ENCODE measurements around the gene CLPX. TPM values are rescaled to one million over a fixed set of nuclear protein-coding genes. Genes with fewer than 3 reads are reported as not detected.

CLPX gene
- total and polyA plus RNA-seq, 9 donors = 30.0 to 45.9 (median 39.9) TPM

DNA sequence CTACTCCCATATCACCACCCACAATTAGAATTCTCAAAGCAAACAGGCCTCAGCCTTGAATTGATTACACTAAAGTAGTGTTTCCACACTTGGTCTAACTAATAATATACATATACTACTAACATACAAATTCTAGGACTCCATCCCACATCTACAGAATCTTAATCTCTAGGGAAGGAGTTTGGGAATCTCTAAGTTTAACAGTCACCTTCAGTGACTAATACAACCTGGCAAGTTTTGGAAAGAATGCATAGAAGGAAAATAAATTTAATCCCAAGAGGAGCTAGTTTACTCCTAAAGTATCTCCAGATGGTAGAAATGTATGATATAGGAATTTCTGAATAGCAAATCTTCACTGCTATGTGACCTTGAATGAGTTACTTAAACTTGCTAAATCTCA, 9.1 kb downstream of the CLPX start:
- peak; percentile 64 for DNase-seq
- Histone ChIP-seq H3K4me1 (ENCODE audit: control insufficient read depth, insufficient read depth, low read length) (no peaks in the 10 kb centered on the region), H3K4me3 (ENCODE audit: low read length) (no peak overlapping the region), H3K27me3 (ENCODE audit: control insufficient read depth, insufficient read depth, low read length) (no peaks in the 10 kb centered on the region), H3K36me3 (ENCODE audit: control insufficient read depth, insufficient read depth, low read length) (peaks cover 35% of the 10 kb centered on the region), H3K27ac (ENCODE audit: low read length) (no peak overlapping the region), H3K9me3 (replicated peaks; ENCODE audit: control insufficient read depth, low read depth, low read length) (no peaks in the 10 kb centered on the region)

GRCh38 chr15:65175511-65175910, 9.6 kb downstream of the CLPX start:
- Histone ChIP-seq H3K27ac (ENCODE audit: low read length) (no peak overlapping the region), H3K9me3 (replicated peaks; ENCODE audit: control insufficient read depth, low read depth, low read length) (no peaks in the 10 kb centered on the region), H3K4me1 (ENCODE audit: control insufficient read depth, insufficient read depth, low read length) (no peaks in the 10 kb centered on the region), H3K4me3 (ENCODE audit: low read length) (no peak overlapping the region), H3K27me3 (ENCODE audit: control insufficient read depth, insufficient read depth, low read length) (no peaks in the 10 kb centered on the region), H3K36me3 (ENCODE audit: control insufficient read depth, insufficient read depth, low read length) (peaks cover 38% of the 10 kb centered on the region)
- no peak for DNase-seq
- 56% methylated on average over 2 of the region's 5 CpGs for WGBS (ENCODE audit: insufficient coverage)

- H3K36me3 ChIP-seq (ENCODE audit: control insufficient read depth, insufficient read depth, low read length) = peaks cover 44% of the 10 kb centered on the region
- H3K4me3 ChIP-seq (ENCODE audit: low read length) = no peak overlapping the region
- H3K27me3 ChIP-seq (ENCODE audit: control insufficient read depth, insufficient read depth, low read length) = no peaks in the 10 kb centered on the region
- no CpG with 5 or more reads among the region's 5 CpGs for WGBS (ENCODE audit: insufficient coverage)
- H3K4me1 ChIP-seq (ENCODE audit: control insufficient read depth, insufficient read depth, low read length) = no peaks in the 10 kb centered on the region
- H3K9me3 ChIP-seq (replicated peaks; ENCODE audit: control insufficient read depth, low read depth, low read length) = no peaks in the 10 kb centered on the region
- DNase-seq = no peak
- H3K27ac ChIP-seq (ENCODE audit: low read length) = no peak overlapping the region
These were observed 10.6 kb downstream of the CLPX start for GRCh38 chr15:65174509-65174908.

- Histone ChIP-seq H3K36me3 (ENCODE audit: control insufficient read depth, insufficient read depth, low read length) (peaks cover 42% of the 10 kb centered on the region), H3K27ac (ENCODE audit: low read length) (no peak overlapping the region), H3K4me1 (ENCODE audit: control insufficient read depth, insufficient read depth, low read length) (no peaks in the 10 kb centered on the region), H3K27me3 (ENCODE audit: control insufficient read depth, insufficient read depth, low read length) (no peaks in the 10 kb centered on the region), H3K9me3 (replicated peaks; ENCODE audit: control insufficient read depth, low read depth, low read length) (no peaks in the 10 kb centered on the region), H3K4me3 (ENCODE audit: low read length) (no peak overlapping the region)
- no peak for DNase-seq
- WGBS (ENCODE audit: insufficient coverage) = 82% methylated on average over 1 of the region's 5 CpGs
These were observed 12.6 kb downstream of the CLPX start for GRCh38 chr15:65172531-65172930.

DNA sequence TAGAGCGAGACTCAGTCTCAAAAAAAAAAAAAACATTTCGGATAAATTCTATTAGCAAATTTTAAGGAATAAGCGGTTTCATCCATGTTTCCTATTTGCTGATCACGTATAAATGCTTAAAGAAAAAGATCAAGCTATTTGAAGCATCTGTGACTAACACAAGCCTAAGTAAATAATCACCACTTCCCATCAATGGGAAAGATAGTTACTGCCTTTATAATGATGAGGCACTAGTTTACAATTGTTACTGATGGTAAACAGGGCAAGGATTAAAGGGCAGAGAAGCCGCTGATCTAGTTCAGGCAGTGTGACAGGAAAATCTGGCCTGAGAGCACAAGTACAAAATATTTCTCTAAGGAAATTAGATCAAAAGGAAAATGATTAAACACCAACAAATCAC, 13.7 kb downstream of the CLPX start:
- no CpG with 5 or more reads among the region's 5 CpGs for WGBS (ENCODE audit: insufficient coverage)
- H3K27me3 ChIP-seq (ENCODE audit: control insufficient read depth, insufficient read depth, low read length) = no peaks in the 10 kb centered on the region
- no peaks in the 10 kb centered on the region for H3K9me3 ChIP-seq (replicated peaks; ENCODE audit: control insufficient read depth, low read depth, low read length)
- no peak overlapping the region for H3K27ac ChIP-seq (ENCODE audit: low read length)
- no peak for DNase-seq
- peaks cover 42% of the 10 kb centered on the region for H3K36me3 ChIP-seq (ENCODE audit: control insufficient read depth, insufficient read depth, low read length)
- H3K4me1 ChIP-seq (ENCODE audit: control insufficient read depth, insufficient read depth, low read length) = no peaks in the 10 kb centered on the region
- no peak overlapping the region for H3K4me3 ChIP-seq (ENCODE audit: low read length)

GRCh38 chr15:65165875-65166274, 19.3 kb downstream of the CLPX start:
- no peaks in the 10 kb centered on the region for H3K4me1 ChIP-seq (ENCODE audit: control insufficient read depth, insufficient read depth, low read length)
- no peak for DNase-seq
- H3K27ac ChIP-seq (ENCODE audit: low read length) = no peak overlapping the region
- H3K9me3 ChIP-seq (replicated peaks; ENCODE audit: control insufficient read depth, low read depth, low read length) = no peaks in the 10 kb centered on the region
- no CpG with 5 or more reads among the region's 2 CpGs for WGBS (ENCODE audit: insufficient coverage)
- peaks cover 28% of the 10 kb centered on the region for H3K36me3 ChIP-seq (ENCODE audit: control insufficient read depth, insufficient read depth, low read length)
- no peak overlapping the region for H3K4me3 ChIP-seq (ENCODE audit: low read length)
- H3K27me3 ChIP-seq (ENCODE audit: control insufficient read depth, insufficient read depth, low read length) = no peaks in the 10 kb centered on the region

- Histone ChIP-seq H3K4me3 (ENCODE audit: low read length) (no peak overlapping the region), H3K9me3 (replicated peaks; ENCODE audit: control insufficient read depth, low read depth, low read length) (no peaks in the 10 kb centered on the region), H3K4me1 (ENCODE audit: control insufficient read depth, insufficient read depth, low read length) (no peaks in the 10 kb centered on the region), H3K36me3 (ENCODE audit: control insufficient read depth, insufficient read depth, low read length) (peaks cover 17% of the 10 kb centered on the region), H3K27ac (ENCODE audit: low read length) (no peak overlapping the region), H3K27me3 (ENCODE audit: control insufficient read depth, insufficient read depth, low read length) (no peaks in the 10 kb centered on the region)
- WGBS (ENCODE audit: insufficient coverage) = no CpG with 5 or more reads among the region's 1 CpG
- DNase-seq = no peak
These were observed 21.0 kb downstream of the CLPX start for GRCh38 chr15:65164139-65164538.

DNA sequence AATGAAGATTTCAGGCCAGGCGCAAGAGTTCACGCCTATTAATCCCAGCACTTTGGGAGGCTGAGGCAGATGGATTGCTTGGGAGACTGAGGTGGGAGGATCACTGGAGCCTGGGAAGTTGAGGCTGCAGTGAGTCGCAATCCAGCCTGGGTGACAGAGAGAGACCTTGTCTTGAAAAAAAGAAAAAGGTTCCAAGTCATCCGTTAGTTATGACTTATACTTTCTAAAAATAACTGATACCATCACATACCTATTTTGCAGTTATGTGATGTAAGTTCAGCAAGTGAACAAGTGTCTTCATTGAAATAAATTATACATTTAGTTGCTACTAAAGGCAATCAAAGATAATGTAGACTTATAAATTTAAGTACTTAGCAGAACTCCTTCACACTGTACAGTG, 22.1 kb downstream of the CLPX start:
- no peak overlapping the region for H3K27ac ChIP-seq (ENCODE audit: low read length)
- no peak for DNase-seq
- no peak overlapping the region for H3K4me3 ChIP-seq (ENCODE audit: low read length)
- no peaks in the 10 kb centered on the region for H3K4me1 ChIP-seq (ENCODE audit: control insufficient read depth, insufficient read depth, low read length)
- peaks cover 15% of the 10 kb centered on the region for H3K36me3 ChIP-seq (ENCODE audit: control insufficient read depth, insufficient read depth, low read length)
- no peaks in the 10 kb centered on the region for H3K9me3 ChIP-seq (replicated peaks; ENCODE audit: control insufficient read depth, low read depth, low read length)
- 100% methylated on average over 1 of the region's 4 CpGs for WGBS (ENCODE audit: insufficient coverage)
- H3K27me3 ChIP-seq (ENCODE audit: control insufficient read depth, insufficient read depth, low read length) = no peaks in the 10 kb centered on the region

DNA sequence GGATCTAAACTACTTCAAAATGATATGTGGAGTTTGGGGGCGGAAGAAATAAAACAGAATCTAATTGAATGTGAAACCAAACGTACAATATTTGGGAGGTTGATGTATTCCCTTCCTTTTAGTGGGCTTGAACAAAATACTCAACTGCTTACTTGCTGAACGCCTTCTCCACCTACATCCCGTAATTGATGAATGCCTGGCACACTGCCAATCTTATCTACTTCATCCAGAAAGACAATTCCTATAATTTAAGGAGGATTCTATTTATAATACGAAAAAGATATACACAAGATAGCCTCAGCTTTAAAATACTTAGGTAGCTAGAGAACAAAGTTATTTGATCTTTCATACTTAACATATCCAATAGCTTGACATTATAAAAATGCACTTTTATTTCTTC, 28.4 kb downstream of the CLPX start:
- Histone ChIP-seq H3K36me3 (ENCODE audit: control insufficient read depth, insufficient read depth, low read length) (peaks cover 39% of the 10 kb centered on the region), H3K9me3 (replicated peaks; ENCODE audit: control insufficient read depth, low read depth, low read length) (no peaks in the 10 kb centered on the region), H3K4me1 (ENCODE audit: control insufficient read depth, insufficient read depth, low read length) (no peaks in the 10 kb centered on the region), H3K27ac (ENCODE audit: low read length) (no peak overlapping the region), H3K4me3 (ENCODE audit: low read length) (no peak overlapping the region), H3K27me3 (ENCODE audit: control insufficient read depth, insufficient read depth, low read length) (no peaks in the 10 kb centered on the region)
- DNase-seq = no peak
- WGBS (ENCODE audit: insufficient coverage) = no CpG with 5 or more reads among the region's 5 CpGs

GRCh38 chr15:65154720-65155119, 30.4 kb downstream of the CLPX start:
- DNase-seq = no peak
- 96% methylated on average over 3 of the region's 6 CpGs for WGBS (ENCODE audit: insufficient coverage)
- Histone ChIP-seq H3K36me3 (ENCODE audit: control insufficient read depth, insufficient read depth, low read length) (peaks cover 42% of the 10 kb centered on the region), H3K4me3 (ENCODE audit: low read length) (no peak overlapping the region), H3K4me1 (ENCODE audit: control insufficient read depth, insufficient read depth, low read length) (no peaks in the 10 kb centered on the region), H3K27me3 (ENCODE audit: control insufficient read depth, insufficient read depth, low read length) (no peaks in the 10 kb centered on the region), H3K27ac (ENCODE audit: low read length) (no peak overlapping the region), H3K9me3 (replicated peaks; ENCODE audit: control insufficient read depth, low read depth, low read length) (no peaks in the 10 kb centered on the region)

DNA sequence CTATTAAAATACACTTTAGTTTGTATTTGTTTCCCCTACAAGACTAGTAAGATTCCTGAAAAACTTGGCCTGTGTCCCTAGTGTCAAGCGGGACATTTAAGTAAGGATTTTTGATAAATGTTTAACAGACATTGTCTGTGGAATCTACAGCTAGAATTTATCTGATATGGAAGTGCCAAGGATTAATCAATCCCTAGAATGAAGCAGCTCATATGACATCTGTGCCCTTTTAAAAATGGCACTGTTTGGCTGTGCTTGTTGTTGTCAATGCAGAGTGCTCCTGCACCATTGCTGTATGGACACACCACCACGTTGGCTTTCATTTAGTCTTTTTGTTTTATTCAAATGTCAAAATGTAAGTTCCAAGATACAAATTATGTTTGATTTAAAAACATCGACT, 37.2 kb downstream of the CLPX start:
- WGBS (ENCODE audit: insufficient coverage) = no CpG with 5 or more reads among the region's 3 CpGs
- H3K36me3 ChIP-seq (ENCODE audit: control insufficient read depth, insufficient read depth, low read length) = peaks cover 12% of the 10 kb centered on the region

More for the DNA sequence above, 37.2 kb downstream of the CLPX start:
- no peaks in the 10 kb centered on the region for H3K27me3 ChIP-seq (ENCODE audit: control insufficient read depth, insufficient read depth, low read length)
- no peaks in the 10 kb centered on the region for H3K9me3 ChIP-seq (replicated peaks; ENCODE audit: control insufficient read depth, low read depth, low read length)
- H3K4me1 ChIP-seq (ENCODE audit: control insufficient read depth, insufficient read depth, low read length) = no peaks in the 10 kb centered on the region
- H3K27ac ChIP-seq (ENCODE audit: low read length) = no peak overlapping the region
- DNase-seq = no peak
- H3K4me3 ChIP-seq (ENCODE audit: low read length) = no peak overlapping the region
